HG02970 (cell line): ENCODE measurements around the gene SLC10A7.

Experiments
- ATAC-seq: cut with Tn5 transposase; IDR thresholded peaks from one replicate; pipeline ENCODE4 v1.9.1; 2021; ENCODE audit warnings: mild to moderate bottlenecking, moderate library complexity, moderate number of reproducible peaks; ENCODE audit not compliant: unreplicated experiment, low FRiP score

Gene SLC10A7

DNA sequence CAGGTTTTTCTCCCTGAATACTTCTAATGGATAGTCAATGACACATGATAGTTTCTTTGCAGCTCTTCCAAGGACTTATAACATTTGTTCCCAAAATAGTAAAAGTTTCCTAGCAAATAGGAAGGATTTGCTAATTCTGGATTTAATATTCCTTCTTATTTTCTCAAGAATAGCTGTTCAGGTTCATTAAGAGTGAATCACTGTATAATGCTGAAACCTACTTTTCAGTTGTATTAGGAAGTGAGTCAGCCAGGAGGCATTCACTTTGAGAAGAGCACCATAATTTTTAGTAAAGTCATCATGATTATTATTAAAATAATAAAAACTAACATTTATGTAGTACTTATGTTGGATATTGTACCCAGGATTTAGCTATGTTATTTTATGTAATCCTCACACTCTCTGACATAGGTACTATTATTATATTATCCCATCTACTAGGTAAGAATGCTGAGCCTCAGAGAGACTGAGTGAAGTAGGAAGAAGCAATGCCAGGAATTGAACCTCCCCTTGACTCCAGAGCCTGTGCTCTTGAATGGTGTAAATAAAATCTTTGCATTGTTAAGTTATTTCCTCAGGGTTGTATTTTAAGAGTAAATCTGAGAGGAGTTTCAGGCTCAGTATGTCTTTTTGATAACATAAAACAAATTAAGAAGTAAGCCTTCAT is 192.6 kb downstream of the SLC10A7 start:
- no peak for ATAC-seq

- no peak for ATAC-seq
Observed at GRCh38 chr4:146327859-146328650, 193.7 kb downstream of the SLC10A7 start.

DNA sequence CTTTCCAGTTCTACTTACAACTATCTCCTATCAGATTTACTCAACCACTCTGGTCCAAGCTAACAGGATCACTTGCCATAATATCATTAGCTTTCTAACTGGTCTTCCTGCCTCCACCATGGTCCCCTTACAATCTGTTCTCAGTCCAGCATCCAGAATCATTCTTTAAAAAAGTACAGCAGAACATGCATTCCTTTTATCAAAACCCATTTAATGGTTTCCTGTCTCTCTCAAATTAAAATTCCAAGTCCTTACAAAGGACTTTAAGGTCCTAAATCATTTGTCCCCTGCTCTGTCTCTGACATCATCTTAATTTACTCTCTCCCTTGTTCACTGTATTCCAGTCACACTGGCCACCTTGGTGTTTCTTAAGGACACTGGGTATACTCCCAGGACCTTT is 202.8 kb downstream of the SLC10A7 start:
- ATAC-seq: no peak

GRCh38 chr4:146317783-146318182 is 204.0 kb downstream of the SLC10A7 start:
- ATAC-seq: no peak

- no peak for ATAC-seq
Observed at GRCh38 chr4:146315184-146315583, 206.6 kb downstream of the SLC10A7 start.

DNA sequence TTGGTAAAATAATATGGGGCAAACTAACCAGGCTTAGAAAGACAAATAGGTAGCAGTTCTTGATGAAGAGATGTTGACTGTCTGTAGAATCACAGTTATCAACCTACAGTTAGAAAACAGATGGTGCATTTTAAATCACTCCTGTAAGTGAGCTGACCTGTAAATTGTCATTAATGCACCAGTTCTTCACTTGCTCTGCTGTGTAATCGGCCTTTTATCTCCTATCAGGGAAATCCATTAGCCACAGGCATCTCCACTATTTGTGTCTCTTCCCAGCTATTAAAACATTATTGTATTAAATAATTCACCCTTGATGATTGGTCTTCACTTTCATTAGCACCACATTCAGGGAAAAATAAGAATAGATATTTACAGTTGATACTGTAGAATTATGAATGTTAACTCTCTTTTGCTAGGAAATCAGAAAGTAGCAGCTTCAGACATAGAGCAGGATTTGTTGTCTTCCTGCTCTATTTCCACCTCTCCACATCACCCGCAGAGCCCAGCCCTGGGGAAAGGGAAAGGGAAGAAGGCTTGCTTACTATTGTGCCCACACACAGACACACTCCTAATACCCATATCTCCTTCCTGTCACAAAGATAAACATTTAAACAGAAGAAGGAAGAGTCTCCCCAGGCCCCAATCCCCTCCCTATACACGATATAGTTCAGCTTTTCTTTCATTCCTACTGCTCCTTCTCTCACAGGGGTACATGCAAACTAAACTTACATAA is 210.3 kb downstream of the SLC10A7 start:
- ATAC-seq: no peak

DNA sequence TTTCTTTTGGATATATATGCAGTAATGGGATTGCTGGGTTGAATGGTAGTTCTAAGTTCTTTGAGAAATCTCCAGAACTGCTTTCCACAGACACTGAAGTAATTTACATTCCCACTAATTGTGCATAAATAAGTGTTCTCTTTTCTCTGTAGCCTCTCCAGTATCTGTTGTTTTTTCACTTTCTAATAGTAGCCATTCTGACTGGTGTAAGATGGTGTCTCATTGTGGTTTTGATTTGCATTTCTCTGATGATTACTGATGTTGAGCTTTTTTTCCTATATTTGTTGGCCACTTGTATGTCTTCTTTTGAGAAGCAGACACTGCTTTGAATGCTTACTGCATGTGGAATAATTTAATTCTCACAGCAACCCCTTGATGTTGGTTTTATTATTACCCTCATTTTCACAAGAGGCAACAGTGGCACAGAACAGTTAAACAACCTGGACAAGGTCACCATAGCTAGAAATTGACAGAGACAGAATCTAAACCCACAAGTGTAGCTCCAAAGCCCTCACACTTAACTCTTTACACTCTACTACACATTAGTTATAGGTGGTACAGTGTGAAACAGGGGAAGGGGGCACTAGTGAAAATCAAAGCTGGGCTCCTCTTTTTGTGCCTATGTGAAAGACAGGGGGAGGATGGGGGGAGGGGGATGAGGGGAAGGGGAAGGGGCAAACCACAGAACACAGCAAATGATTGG is 211.3 kb downstream of the SLC10A7 start:
- ATAC-seq: peak; percentile 50

DNA sequence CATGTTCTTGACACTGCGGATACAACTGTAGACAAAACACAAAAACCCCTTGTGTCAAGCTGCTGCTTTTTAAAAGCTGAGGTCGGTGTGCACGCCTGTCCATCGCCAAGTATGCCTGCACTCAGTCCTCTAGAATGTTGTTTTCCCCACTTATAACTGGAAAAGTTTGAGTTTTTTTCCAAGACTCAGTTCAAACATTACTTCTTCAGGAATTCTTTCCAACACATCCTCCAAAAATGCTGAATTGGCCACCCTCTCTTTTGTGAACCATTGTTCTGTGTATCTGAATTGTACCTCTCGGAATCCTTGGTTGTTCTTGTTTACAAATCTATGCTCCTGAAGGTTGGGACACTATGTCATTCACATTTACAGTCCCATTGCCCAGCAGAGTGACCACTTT is 212.8 kb downstream of the SLC10A7 start:
- ATAC-seq: no peak

- ATAC-seq: no peak
Observed at GRCh38 chr4:146302822-146303221, 218.9 kb downstream of the SLC10A7 start.

DNA sequence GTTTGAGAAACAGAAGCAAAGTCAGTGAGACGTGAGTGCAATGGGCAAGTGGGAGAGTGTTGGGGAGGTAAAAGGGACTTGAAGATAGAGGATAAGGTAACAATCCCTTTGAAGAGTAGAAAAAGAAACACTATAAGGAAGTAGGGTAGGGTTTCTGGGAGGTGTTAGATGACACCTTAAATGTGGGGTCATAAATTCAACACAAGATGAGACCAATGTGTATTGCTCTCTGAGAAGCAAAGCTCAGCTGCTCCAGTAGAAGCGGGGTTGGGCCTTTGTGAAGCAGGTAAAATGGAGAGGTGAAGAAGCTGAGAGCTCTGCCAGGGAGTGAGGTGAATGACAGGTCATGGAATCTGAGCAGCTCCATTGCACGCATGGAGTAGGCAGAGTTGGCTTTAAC is 222.1 kb downstream of the SLC10A7 start:
- ATAC-seq: no peak

- no peak for ATAC-seq
Observed at GRCh38 chr4:146294776-146295175, 227.0 kb downstream of the SLC10A7 start.

DNA sequence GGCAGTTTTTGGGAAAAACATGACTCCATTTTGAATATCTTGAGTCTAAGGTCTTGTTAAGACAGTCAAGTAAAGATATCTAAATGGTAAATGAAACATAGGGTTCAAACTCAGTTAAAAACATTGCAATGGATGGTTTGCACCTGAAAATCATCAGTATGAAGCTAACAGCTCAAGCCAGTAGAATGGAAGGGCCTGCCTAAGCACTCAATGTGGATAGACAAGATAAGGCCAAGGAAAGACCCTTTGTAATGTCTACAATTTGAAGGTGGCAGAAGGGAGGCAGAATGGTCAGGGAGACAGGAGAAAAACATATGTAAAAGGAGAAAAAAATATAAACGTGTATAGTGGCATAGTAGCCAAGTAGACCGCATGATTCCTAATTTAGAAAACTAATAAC is 229.2 kb downstream of the SLC10A7 start:
- ATAC-seq: no peak

GRCh38 chr4:146291313-146291712 is 230.4 kb downstream of the SLC10A7 start:
- ATAC-seq: no peak

DNA sequence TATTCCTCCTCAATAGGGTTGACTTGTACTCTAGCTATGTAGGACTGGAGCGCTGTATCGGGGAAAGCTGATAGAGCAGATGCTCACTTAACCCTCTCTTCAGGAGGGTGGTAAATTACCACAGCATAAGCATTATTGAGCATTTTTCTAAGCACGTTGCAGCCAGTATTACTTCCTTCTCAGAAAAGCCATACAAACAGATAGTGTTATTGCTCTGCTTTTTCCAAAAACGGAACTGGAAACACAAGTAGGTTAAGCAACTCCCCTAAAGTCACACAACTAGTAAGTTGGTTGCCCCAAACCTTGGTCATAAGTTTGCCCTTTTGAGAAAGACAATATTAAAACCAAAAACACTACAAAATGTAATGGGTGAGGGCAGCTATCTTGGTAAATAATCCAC is 233.5 kb downstream of the SLC10A7 start:
- ATAC-seq: no peak

DNA sequence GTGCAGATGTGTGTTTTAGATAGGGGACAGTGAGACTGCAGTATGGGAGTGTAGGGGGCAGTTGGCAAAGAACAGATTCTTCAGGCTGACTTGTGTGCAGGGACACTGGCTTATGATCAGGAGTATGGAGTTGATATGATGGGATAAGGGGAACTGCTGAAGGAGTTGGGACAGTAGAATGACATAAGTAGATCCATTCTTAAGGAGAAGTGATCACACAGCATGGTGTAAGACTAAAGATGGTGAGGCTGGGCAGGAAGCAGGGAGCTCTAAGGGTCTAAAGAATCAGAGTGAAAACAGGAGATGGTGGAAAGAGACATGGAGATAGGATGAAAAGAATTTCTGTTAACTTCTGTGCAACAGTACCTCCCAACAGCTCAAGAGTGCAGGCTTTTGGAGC is 236.7 kb downstream of the SLC10A7 start:
- ATAC-seq: no peak

DNA sequence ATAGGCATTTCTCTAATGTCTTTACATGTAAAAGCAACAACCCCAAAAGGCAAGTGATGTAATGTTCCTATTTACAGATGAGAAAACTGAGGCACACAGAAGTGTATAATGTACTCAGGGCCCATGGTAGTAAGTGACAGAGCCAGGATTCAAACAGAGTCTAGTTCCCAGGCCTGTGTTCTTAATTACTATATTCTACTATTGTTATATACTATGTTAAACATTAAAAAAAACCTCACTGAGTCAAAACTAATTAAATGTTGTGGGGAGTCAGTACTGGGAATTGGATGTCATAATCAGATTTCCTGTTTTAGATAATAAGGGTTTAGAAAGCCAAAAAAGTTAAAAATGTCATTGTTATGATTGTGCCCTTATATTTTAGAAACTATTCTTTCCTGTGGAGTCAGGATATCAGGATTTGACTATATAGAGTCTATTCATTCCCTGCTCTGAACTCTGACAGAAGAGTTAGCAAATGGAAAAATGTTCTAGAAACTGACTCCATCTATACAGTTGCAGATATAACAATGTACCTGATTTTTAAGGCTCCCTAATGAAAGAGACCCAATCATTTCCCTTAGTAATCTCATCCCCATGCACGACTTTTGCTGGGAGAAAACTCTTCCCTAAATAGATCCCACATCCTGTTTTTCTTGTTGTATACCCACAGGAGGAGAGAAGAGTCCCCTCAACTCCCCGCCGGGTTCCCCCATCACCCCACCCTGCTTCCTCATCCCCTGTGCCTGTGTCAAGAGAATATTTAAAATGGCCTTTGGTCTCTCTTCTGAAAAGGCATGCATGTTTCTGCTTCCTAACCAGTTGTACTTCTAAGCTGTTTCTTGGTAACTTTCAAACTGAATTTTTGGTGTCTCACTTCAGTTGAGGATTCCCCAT is 237.7 kb downstream of the SLC10A7 start:
- ATAC-seq: no peak

- no peak for ATAC-seq
Observed at GRCh38 chr4:146282657-146283056, 239.1 kb downstream of the SLC10A7 start.

GRCh38 chr4:146278986-146279385 is 242.8 kb downstream of the SLC10A7 start:
- ATAC-seq: no peak

DNA sequence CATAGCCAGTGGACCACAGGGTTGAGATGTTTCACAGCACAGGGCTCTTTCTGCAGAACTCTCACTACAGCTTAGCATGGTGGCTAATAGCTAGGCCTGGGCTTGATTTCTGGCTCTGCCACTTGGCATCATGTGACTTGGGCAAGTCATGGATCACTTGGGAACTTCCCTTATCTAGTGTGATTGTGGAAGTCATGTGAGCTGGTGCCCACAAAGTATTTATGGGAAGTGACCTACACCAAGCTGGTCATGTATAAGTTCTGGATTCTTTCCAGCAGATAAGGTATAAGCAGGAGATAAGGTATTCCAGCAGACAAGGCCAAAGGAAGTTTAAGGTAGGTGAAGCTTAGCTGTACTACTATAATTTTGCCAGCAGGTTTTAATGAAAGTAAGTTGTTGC is 246.4 kb downstream of the SLC10A7 start:
- no peak for ATAC-seq

GRCh38 chr4:146274774-146275173 is 247.0 kb downstream of the SLC10A7 start:
- no peak for ATAC-seq
